HG03558 (cell line): ENCODE measurements around the gene PIRT.
"Not testable (repeated sequence)": the region's sequence is repeated elsewhere in the genome, so short reads cannot be mapped to it uniquely, and the experiment has no call there.

Experiments
- ATAC-seq: cut with Tn5 transposase; IDR thresholded peaks from one replicate; pipeline ENCODE4 v1.9.1; 2021; ENCODE audit warnings: moderate number of reproducible peaks; ENCODE audit not compliant: unreplicated experiment; ENCODE audit errors: extremely low read depth

Gene PIRT

GRCh38 chr17:10837921-10838320, at the start of gene PIRT:
Gene PIRT, minus strand, starts transcription at chr17:10838087. Its CDS starts 12,442 bp downstream, at chr17:10825645.
- no peak for ATAC-seq

DNA sequence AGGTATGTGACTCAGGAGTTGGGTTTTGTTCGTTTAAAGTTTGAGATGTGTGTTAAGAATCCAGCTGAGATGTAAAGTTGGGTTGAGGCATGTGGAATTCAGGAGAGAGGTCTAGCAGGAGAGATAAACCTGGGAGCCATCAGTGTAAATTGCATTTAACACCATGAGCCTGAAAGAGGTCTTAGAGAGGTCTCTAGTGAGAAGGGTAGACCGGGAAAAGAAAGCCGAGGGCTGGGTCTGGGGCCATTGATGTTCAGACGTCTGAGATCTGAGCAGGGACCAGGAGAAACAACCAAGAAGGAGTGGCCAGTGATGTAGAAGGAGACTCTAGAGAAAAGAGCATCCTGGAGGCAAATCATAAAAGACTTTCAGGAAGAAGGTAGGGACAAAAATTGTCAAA, 44.1 kb upstream of the PIRT start:
- no peak for ATAC-seq

DNA sequence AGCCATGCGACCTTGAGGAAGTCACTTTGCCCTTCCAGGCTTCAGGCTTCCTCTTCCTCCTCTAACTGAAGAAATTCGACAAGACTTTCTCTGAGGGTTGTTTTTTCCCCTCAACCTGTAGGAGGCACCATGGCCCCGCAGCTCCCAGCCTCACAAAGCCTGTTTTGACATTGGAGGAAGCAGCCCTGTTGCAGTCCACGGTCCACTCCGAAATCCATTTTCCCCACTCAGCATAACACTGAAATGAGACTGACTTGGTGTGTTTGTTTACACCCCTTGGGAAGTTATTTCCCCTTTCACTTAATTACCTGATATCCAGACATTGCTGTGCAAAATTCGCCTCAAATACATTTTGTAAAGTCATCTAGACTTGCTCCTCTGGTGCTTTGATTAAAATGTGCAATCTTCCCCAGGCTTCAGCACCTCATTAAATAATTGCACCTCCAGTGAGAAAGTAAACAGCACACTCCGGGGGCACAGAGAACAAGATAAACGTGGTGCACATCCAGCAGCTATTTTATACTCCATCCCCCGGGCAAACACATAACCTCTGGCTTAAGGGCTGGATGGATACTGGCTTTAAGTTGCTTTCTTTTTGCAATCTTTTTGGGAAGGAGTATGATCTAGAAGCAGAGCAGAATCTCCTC, 41.4 kb upstream of the PIRT start:
- ATAC-seq = no peak

DNA sequence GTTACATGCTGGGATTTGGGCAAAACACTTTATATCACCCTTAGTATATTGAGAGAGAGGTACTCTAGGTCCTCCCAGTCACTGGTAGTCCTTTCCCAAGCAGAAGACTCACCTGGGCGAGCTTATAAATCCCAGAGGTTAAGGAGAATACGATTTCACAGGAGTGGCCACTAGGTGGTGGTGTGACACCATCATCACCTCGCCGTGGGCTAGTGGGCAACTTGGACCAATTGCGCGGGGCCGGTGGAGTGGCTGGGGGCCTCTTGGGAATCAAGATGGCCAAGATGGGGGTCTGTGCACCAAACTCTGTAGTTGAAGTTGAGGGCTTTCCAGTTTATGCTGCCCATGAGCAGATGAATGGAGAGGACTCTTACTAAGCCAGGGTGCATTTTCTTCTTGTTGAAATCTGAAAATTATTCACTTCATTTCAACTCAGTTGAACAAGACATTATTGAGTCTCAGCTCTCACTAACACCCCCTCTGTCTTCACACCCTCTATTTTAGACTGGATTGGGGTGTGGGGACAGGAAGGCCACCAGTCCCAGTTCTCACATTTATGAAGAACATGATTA, 38.2 kb upstream of the PIRT start:
- ATAC-seq = no peak

DNA sequence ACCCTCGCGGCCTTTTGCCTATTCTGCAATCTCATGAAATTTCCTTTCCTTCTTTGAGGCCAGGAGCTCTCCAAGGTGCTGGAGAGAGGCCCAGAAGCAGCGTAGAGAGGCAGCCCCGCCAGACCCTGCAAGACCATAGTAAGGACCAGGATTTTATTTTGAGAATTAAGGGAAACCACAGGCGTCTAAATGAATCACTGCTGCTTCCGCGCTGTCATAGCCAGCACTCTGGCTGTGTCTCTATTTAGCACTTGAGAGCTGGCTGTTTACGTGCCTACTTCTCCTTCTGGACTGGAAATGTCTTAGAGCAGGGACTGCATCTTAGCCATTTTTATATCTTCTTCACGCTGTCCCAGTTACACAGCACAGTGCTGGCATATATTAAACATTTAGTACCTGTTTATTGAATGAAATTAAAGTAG, 37.6 kb upstream of the PIRT start:
- ATAC-seq = no peak

GRCh38 chr17:10871914-10872313, 34.0 kb upstream of the PIRT start:
- ATAC-seq = no peak

- no peak for ATAC-seq
Observed at GRCh38 chr17:10870336-10871050, 32.6 kb upstream of the PIRT start.

- not testable (repeated sequence) for ATAC-seq
Observed at GRCh38 chr17:10868744-10869143, 30.9 kb upstream of the PIRT start.

DNA sequence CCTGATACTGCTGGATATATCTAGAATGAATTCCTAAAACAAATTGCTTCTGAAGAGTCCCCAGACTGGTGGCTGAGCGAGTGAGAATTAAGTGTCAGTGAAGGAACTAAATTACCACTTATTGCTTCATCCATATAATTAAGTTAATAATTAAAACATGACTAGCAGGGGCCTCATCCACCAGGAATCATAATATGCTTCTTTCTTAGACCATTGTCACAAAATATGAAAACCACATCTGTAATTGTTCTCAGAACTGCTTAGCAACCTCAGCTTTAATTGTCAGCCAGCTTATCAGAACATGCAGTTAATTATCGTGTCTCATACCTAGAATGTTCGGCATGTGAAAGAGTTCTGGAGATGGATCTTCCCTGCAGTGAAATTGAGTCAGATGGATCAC, 21.2 kb upstream of the PIRT start:
- ATAC-seq = no peak

DNA sequence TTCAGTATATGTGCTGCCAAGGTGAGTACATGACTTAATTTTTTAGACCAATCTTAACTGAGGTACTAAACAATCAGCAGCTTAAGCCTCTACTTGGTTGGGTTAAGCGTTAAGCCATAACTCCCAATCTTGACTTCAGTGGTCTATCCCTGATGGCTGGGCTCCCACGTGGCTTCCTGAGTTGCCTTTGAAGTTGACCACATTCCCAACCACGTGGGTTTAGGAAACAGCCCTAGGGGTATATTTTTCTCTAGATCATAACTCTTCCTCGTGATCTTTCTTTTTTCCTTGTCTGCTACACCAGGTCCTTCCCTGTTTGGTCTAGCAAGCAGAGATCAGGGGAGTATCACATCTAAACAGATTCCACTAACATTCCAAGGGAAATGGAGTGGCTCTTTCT, 20.1 kb upstream of the PIRT start:
- no peak for ATAC-seq

- not testable (repeated sequence) for ATAC-seq
Observed at GRCh38 chr17:10846636-10847035, 8.7 kb upstream of the PIRT start.

DNA sequence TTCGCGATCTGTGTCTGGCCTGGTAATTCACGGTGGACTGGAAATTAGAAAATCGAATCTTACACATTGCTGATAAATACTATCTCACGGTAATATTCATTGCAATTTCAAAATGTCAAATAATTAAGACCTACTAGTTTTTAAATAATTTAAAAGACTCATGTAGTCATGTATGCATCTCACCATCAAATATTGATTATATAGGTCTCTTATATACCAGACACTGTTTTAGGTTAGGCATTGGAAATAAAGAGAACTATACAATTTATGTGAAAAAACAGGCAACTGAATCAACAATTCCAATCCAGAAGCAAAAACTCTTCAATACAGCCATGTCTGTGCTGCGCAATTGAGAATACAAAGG, 7.5 kb upstream of the PIRT start:
- no peak for ATAC-seq

GRCh38 chr17:10844621-10845387, 6.9 kb upstream of the PIRT start:
- no peak for ATAC-seq

GRCh38 chr17:10843811-10844210, 5.9 kb upstream of the PIRT start:
- no peak for ATAC-seq

DNA sequence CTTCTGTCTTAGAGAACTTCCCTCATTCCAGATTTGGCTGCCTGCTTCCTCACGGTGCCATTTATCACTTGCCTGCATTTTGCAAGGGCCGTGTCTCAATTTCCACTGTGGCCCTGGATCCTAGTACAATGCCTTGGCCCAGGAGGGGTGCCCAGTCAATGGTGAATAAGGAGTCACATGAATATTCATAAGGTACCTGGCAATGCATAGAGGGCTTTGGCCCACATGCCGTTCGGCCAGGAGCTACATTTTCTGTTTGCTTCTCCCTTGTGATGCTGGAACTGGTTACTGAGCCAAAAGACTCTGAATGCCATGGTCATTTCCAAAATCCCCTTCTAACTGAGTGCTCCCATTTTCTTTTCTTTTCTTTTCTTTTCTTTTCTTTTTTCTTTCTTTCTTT, 4.8 kb upstream of the PIRT start:
- ATAC-seq = no peak

- ATAC-seq = no peak
Observed at GRCh38 chr17:10838682-10839081, 795 bp upstream of the PIRT start.

- ATAC-seq = no peak
Observed at GRCh38 chr17:10836966-10837590, 809 bp downstream of the PIRT start.

GRCh38 chr17:10836145-10836544, 1.7 kb downstream of the PIRT start:
- ATAC-seq = no peak

- no peak for ATAC-seq
Observed at GRCh38 chr17:10831696-10832095, 6.2 kb downstream of the PIRT start.

DNA sequence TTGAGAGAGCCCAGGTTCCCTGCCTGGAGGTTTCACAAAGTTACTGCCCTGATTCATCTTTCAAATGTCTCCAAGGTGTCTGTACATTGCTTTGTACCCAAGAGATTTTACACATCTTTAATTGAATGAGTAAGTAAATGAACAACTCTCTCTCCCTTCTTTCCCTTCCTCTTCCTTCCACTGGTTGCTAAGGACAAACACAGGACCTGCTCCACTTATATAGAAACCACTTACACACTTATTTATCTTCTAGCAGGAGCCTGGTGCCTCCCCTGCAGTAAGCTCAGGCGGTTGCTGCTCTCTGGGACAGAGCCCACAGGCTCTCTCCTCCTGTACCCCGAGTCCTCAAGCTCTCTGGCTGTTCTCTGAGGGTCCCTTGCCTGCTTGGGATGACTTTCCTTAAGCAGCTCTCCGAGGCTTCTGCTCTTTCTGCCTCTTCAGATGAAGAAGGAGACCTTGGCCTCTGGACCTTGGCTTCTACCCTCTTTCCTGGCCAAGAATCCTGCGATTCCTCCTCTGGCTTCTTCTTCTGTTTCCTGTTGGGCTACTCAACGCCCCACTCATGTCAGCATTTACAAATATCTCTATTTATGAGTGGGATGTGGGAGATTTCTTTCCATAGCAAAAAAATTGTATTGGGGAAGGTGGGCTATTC, 9.9 kb downstream of the PIRT start:
- no peak for ATAC-seq
